Peyer's patch (tissue), 4 donors: ENCODE data around the gene CPXM2. TPM values are rescaled to one million over a fixed set of nuclear protein-coding genes. Genes with fewer than 3 reads are reported as not detected.

Experiments used
- DNase-seq, 3 donors: peaks; one replicate each; pipeline ENCODE4 v3.0.0-alpha.2; 2017 to 2019
- H3K27ac ChIP-seq, 4 donors: fragments of 200-600 bp; sonication (generic); one replicate each; pipeline ENCODE4 v1.5.1; 2016 to 2019
- H3K27me3 ChIP-seq, 2 donors: fragments of 200-600 bp; sonication (generic); one replicate each; pipeline ENCODE4 v1.5.1; 2019
- H3K36me3 ChIP-seq, 3 donors: fragments of 200-600 bp; sonication (generic); one replicate each; pipeline ENCODE4 v1.5.1; 2016 to 2019
- H3K4me1 ChIP-seq, 4 donors: fragments of 200-600 bp; sonication (generic); one replicate each; pipeline ENCODE4 v1.5.1; 2016 to 2019
- H3K4me3 ChIP-seq, 4 donors: fragments of 200-600 bp; sonication (generic); 1 replicate in 3 of 4; 2 replicates in 1 of 4; pipeline ENCODE4 v1.5.1; 2016 to 2019; ENCODE audit warnings: mild to moderate bottlenecking in 1 of 4
- H3K9me3 ChIP-seq, 4 donors: fragments of 200-600 bp; sonication (generic); one replicate each; pipeline ENCODE4 v1.5.1; 2016 to 2019; ENCODE audit warnings: mild to moderate bottlenecking in 1 of 4
- POLR2A ChIP-seq, 2 donors: fragments of 450-650 bp; IDR thresholded peaks; one replicate each; pipeline ENCODE4 v1.5.1; 2017; ENCODE audit warnings: antibody characterized with exemption in 2 of 2, mild to moderate bottlenecking in 2 of 2, moderate library complexity in 2 of 2
- total RNA-seq, 4 donors: library from RNA; depleted of rRNA; stranded (reverse); fragments of >200 nt; gene quantifications; one replicate each; pipeline ENCODE4 v1.1.0, GENCODE V29; 2016
- TF ChIP-seq, protein P1 (sequence below), 6 experiments: fragments of 450-650 bp in 4 of 6; fragments of 200-600 bp in 2 of 6; sonication (generic) in 1 of 6; IDR thresholded peaks; one replicate each; pipeline ENCODE4 v1.5.1; 2017 to 2019; ENCODE audit warnings: antibody characterized with exemption in 6 of 6, mild to moderate bottlenecking in 3 of 6, moderate library complexity in 1 of 6

CPXM2 gene
- total RNA-seq, 4 donors from 2014 or later: 5.6 to 18.2 (median 7.7) TPM

DNA sequence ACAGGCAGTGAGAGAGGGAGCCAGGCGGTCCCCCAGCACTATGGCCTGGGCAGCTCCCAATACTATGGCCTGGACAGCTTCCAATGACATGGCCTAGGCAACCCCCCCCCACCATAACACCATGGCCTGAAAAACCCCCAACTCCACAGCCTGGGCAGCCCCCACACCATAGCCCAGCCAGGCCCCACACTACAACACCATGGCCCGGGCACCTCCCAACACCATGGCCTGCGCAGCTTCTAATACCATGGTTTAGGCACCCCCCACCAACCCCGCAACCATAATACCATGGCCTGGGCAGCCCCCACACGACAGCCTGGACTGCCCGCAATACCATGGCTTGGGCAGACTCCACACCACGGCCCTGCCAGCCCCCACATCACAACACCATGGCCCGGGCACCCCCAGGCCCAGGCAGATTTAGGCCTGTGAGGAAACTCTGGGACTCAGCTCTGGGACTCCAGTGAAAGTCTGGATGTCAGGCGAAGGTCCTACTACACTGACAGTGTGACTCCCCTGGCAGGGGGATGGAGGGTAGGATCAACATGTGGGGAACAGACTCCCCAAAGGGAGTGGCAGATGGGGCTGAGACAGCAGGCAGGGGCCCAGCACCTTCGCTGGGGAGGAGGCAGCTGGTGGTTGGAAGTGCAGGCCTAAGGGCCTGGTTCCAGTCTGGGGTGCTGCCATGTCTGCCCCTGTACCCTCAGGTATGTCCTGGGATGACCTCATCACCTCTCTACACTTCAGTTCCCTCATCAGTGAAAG, 8.7 kb downstream of the CPXM2 start:
- Histone ChIP-seq H3K4me3 (no peak overlapping the region), H3K27me3 (no peaks in the 10 kb centered on the region), H3K9me3 (no peaks in the 10 kb centered on the region), H3K27ac (peak overlapping the region in 1 of 4 donors; percentile 8), H3K36me3 (no peaks in the 10 kb centered on the region), H3K4me1 (peaks cover 0 to 10% (median 0%) of the 10 kb centered on the region in 4 donors)
- DNase-seq: peak in 1 of 3 donors; percentile 31
- TF ChIP-seq POLR2A (IDR thresholded peaks at IDR 0.05): no peak
- TF ChIP-seq, protein P1, sequence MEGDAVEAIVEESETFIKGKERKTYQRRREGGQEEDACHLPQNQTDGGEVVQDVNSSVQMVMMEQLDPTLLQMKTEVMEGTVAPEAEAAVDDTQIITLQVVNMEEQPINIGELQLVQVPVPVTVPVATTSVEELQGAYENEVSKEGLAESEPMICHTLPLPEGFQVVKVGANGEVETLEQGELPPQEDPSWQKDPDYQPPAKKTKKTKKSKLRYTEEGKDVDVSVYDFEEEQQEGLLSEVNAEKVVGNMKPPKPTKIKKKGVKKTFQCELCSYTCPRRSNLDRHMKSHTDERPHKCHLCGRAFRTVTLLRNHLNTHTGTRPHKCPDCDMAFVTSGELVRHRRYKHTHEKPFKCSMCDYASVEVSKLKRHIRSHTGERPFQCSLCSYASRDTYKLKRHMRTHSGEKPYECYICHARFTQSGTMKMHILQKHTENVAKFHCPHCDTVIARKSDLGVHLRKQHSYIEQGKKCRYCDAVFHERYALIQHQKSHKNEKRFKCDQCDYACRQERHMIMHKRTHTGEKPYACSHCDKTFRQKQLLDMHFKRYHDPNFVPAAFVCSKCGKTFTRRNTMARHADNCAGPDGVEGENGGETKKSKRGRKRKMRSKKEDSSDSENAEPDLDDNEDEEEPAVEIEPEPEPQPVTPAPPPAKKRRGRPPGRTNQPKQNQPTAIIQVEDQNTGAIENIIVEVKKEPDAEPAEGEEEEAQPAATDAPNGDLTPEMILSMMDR (IDR thresholded peaks at IDR 0.05): no peak

DNA sequence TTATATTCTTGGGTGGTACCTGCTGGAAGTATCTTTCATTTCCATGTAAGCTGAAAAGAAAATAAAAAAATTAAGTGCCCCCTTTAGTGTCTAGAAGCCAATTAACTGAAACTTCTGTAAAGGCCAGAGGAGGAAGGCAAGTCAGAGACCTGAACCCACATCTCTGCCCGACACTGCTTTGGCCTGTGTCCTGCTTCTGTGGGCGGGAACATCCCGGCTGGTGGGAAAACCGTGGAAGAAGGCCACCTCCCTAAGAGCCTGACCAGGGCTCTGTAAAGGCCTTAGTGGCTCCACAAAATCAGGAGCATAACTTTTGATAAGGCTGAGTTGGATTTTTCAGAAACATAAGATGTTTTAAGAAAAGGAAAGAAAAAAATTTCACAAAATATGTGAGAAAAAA, 9.4 kb downstream of the CPXM2 start:
- Histone ChIP-seq H3K4me3 (no peak overlapping the region), H3K4me1 (peaks cover 0 to 10% (median 0%) of the 10 kb centered on the region in 4 donors), H3K9me3 (no peaks in the 10 kb centered on the region), H3K27me3 (no peaks in the 10 kb centered on the region), H3K36me3 (no peaks in the 10 kb centered on the region), H3K27ac (no peak overlapping the region)
- no peak for TF ChIP-seq POLR2A (IDR thresholded peaks at IDR 0.05)
- TF ChIP-seq, protein P1 (IDR thresholded peaks at IDR 0.05): no peak
- peak in 1 of 3 donors; percentile 30 for DNase-seq

DNA sequence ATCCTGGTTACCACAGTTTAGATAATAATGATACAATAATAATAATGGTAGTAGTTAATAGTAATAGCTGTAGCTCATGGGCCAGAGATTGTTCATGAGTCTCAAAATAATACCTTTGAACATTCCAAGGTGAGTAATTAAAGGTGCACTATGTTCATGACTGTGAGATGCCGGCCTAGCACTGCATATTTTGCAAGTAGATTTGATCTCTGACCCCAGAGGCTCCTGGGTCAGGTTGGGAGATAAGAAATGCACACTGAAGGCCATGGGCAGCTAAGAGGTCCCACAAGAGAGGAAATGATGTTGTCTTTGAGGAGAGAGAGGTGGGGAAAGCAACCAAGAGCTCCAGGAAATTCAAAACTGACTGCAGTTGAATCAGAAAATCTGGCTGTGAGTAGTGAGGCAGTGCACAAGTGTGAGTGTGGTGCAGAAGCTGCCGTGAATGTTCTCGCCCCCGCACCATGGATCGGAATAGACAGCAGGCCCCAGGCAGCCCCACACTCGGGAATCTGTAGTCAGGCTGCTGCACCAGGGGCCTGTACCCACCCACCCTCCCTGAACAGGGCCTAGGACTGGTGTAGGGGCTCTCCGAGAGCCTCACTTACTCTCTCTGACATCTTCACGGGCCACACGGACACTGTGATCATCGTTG, 11.9 kb downstream of the CPXM2 start:
- H3K4me1 ChIP-seq: no peaks in the 10 kb centered on the region
- H3K9me3 ChIP-seq: no peaks in the 10 kb centered on the region
- no peak overlapping the region for H3K4me3 ChIP-seq
- H3K36me3 ChIP-seq: no peaks in the 10 kb centered on the region
- peak overlapping the region in 1 of 4 donors; percentile 14 for H3K27ac ChIP-seq
- TF ChIP-seq, protein P1 (IDR thresholded peaks at IDR 0.05): no peak
- no peak for TF ChIP-seq POLR2A (IDR thresholded peaks at IDR 0.05)
- H3K27me3 ChIP-seq: no peaks in the 10 kb centered on the region
- DNase-seq: peak in 1 of 3 donors; percentile 53

DNA sequence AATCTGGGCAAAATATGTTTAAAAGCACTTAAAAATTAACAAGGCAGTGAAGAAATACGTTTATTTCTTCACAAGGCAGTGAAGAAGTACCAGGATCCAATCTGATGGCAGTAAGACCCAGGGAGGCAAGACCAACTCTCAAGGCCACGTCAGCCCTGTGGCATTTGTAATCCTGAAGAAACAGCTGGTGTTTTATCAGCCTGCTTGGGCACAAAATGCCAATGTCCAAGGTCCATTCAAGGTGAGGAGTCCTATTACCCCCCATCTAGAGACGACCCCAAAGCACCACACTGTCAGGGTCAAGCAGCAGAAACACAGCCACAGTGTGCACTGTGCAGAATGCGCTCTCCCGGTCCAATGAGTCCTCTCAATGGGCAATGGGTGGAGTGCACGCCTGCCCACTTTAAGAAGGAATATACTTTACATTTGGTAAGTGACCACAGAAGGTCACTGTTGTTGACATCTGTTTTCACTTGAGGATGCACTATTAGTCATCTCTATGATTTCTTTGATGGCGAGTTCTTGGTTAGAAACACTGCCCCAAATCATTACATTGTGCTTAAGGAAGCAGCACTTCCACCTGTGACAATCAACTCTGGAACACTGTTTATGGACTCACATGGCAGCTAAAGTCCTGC, 12.8 kb downstream of the CPXM2 start:
- peak in 1 of 3 donors; percentile 46 for DNase-seq
- Histone ChIP-seq H3K4me3 (no peak overlapping the region), H3K27ac (peak overlapping the region in 1 of 4 donors; percentile 14), H3K4me1 (no peaks in the 10 kb centered on the region), H3K36me3 (no peaks in the 10 kb centered on the region), H3K27me3 (no peaks in the 10 kb centered on the region), H3K9me3 (no peaks in the 10 kb centered on the region)
- TF ChIP-seq, protein P1 (IDR thresholded peaks at IDR 0.05): no peak
- no peak for TF ChIP-seq POLR2A (IDR thresholded peaks at IDR 0.05)

DNA sequence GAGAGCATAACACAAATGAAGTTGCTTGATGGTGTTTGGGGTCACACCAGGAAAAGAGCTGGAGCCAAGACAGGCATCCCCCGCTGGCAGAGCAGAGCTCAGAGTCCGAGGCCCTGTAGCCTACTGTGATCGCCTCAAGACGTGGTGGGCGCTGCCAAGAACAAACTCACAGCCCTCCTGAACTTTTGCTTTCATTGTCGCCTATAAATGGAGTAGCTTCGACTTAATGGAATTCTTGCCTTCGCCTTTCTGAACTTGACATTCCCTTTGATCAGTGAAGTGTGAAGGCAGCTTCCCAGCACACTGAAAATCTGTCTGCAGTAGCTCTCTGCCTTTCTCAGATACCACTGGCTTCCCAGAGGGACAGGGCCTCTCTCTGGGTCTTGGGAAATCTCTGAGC, 21.3 kb downstream of the CPXM2 start:
- H3K36me3 ChIP-seq: no peaks in the 10 kb centered on the region
- no peaks in the 10 kb centered on the region for H3K27me3 ChIP-seq
- no peaks in the 10 kb centered on the region for H3K9me3 ChIP-seq
- no peak for TF ChIP-seq POLR2A (IDR thresholded peaks at IDR 0.05)
- TF ChIP-seq, protein P1 (IDR thresholded peaks at IDR 0.05): no peak
- H3K4me3 ChIP-seq: no peak overlapping the region
- peak overlapping the region in 1 of 4 donors; percentile 45 for H3K27ac ChIP-seq
- H3K4me1 ChIP-seq: peaks cover 0 to 17% (median 2%) of the 10 kb centered on the region in 4 donors
- no peak for DNase-seq
